ENCODE results near the gene INPP5B.
"Not testable (repeated sequence)": the region's sequence is repeated elsewhere in the genome, so short reads cannot be mapped to it uniquely, and the experiment has no call there.

Gene INPP5B

GRCh38 chr1:37915476-37916093 lies 31.3 kb downstream of the INPP5B start:
- DNase-seq (ENCODE audit: extremely low spot score, insufficient read length, low read depth) (no peak), FAIRE-seq (no peak)

- FAIRE-seq (no peak), DNase-seq (ENCODE audit: extremely low spot score, insufficient read length, low read depth) (no peak)
These were observed 32.0 kb downstream of the INPP5B start for GRCh38 chr1:37914719-37915475.

DNA sequence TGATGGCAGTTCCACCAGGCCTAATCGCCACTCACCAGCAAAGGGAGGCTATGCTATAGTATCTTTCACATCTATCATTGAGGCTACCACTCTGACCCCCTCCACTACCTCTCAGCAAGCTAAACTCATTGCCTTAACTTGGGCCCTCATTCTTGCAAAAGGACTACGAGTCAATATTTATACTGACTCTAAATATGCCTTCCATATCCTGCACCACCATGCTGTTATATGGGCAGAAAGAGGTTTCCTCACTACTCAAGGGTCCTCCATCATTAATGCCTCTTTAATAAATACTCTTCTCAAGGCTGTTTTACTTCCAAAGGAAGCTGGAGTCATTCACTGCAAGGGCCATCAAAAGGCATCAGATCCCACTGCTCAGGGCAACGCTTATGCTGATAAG lies 35.4 kb downstream of the INPP5B start:
- not testable (repeated sequence) for DNase-seq (ENCODE audit: extremely low spot score, insufficient read length, low read depth); FAIRE-seq

GRCh38 chr1:37910886-37911285 lies 36.0 kb downstream of the INPP5B start:
- not testable (repeated sequence) for DNase-seq (ENCODE audit: extremely low spot score, insufficient read length, low read depth); FAIRE-seq

GRCh38 chr1:37908531-37908930 lies 38.3 kb downstream of the INPP5B start:
- not testable (repeated sequence) for DNase-seq (ENCODE audit: extremely low spot score, insufficient read length, low read depth); FAIRE-seq

- FAIRE-seq; DNase-seq (ENCODE audit: extremely low spot score, insufficient read length, low read depth): not testable (repeated sequence)
These were observed 39.3 kb downstream of the INPP5B start for GRCh38 chr1:37907416-37908125.

DNA sequence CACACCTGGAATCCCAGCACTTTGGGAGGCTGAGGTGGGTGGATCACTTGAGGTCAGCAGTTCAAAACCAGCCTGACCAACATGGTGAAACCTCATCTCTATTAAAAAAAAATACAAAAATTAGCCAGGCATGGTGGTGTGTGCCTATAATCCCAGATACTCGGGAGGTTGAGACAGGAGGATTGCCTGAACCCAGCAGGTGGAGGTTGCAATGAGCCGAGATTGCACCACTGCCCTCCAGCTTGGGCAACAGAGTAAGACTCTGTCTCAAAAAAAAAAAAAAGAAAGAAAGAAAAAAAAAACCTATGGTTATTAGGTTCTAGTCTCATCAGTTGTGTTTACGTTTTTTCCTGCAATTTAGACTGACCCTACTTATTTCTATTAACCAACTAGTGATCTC lies 40.3 kb downstream of the INPP5B start:
- not testable (repeated sequence) for FAIRE-seq; DNase-seq (ENCODE audit: extremely low spot score, insufficient read length, low read depth)

- FAIRE-seq (no peak), DNase-seq (ENCODE audit: extremely low spot score, insufficient read length, low read depth) (no peak)
These were observed 41.1 kb downstream of the INPP5B start for GRCh38 chr1:37905727-37906126.

DNA sequence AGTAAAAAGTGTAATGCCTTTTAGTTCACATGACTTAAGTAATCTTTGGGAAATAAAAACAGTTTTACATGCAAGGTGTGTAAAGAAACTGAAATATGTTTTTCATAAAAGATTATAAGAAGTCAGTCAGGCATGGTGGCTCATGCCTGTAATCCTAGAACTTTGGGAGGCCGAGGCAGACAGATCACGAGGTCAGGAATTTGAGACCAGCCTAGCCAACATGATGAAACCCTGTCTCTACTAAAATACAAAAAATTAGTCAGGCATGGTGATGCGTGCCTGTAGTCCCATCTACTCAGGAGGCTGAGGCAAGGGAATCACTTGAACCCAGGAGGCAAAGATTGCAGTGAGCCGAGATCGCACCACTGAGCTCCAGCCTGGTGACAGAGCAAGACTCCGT lies 42.9 kb downstream of the INPP5B start:
- FAIRE-seq; DNase-seq (ENCODE audit: extremely low spot score, insufficient read length, low read depth): not testable (repeated sequence)

- DNase-seq (ENCODE audit: extremely low spot score, insufficient read length, low read depth) = no peak
- FAIRE-seq = no peak
These were observed 43.9 kb downstream of the INPP5B start for GRCh38 chr1:37902983-37903382.

DNA sequence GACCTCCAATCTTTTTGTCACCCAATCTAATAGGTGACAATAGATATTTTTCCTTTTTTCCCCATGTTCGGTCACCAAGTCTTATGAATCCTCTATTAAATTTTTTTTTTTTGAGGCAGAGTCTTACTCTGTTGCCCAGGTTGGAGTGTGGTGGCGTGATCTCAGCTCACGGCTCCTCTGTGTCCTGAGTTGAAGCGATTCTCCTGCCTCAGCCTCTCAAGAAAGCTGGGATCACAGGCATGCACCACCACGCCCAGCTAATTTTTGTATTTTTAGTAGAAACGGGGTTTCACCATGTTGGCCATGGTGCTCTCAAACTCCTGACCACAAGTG lies 45.0 kb downstream of the INPP5B start:
- DNase-seq (ENCODE audit: extremely low spot score, insufficient read length, low read depth) (no peak), FAIRE-seq (no peak)

DNA sequence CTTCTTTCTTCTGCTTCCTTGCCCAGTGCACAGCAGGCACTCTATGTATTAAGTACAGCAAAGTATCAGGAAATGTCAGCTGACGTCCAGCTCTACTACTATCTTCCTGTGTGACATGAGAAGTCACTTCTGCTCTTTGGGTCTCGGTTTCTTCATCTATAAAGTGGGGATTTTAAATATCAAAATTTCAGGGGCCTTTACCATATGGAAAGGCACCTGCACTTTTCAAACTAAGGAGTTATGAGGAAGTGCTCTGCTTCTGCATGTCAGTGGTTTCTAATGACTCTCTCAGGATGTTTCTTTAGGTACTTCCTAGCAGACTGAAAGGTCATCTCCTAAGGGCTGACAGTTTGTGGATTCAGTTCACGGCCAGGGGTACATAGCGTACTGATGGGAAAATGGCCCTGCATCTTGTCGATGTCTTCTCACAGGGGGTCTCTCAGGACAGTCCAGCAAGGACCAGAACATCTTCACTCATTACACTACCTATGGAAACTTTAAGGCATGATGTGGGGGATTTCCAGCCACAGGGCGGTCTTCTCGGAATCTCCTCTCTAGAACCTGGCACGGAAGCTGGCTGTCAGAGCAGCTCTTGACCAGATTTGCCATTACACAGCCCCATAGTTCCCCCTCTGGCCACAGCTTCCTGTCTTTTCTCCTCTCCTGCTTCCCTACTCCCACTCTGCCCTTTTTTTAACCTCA lies 45.5 kb downstream of the INPP5B start:
- peak; percentile 96 for FAIRE-seq
- DNase-seq (ENCODE audit: extremely low spot score, insufficient read length, low read depth) = peak; percentile 38

- DNase-seq (ENCODE audit: extremely low spot score, insufficient read length, low read depth); FAIRE-seq: not testable (repeated sequence)
These were observed 49.3 kb downstream of the INPP5B start for GRCh38 chr1:37897563-37897962.

GRCh38 chr1:37893673-37894072 lies 53.2 kb downstream of the INPP5B start:
- DNase-seq (ENCODE audit: extremely low spot score, insufficient read length, low read depth) = no peak
- FAIRE-seq = no peak

- DNase-seq (ENCODE audit: extremely low spot score, insufficient read length, low read depth) (no peak), FAIRE-seq (no peak)
These were observed 54.5 kb downstream of the INPP5B start for GRCh38 chr1:37892151-37893047.

DNA sequence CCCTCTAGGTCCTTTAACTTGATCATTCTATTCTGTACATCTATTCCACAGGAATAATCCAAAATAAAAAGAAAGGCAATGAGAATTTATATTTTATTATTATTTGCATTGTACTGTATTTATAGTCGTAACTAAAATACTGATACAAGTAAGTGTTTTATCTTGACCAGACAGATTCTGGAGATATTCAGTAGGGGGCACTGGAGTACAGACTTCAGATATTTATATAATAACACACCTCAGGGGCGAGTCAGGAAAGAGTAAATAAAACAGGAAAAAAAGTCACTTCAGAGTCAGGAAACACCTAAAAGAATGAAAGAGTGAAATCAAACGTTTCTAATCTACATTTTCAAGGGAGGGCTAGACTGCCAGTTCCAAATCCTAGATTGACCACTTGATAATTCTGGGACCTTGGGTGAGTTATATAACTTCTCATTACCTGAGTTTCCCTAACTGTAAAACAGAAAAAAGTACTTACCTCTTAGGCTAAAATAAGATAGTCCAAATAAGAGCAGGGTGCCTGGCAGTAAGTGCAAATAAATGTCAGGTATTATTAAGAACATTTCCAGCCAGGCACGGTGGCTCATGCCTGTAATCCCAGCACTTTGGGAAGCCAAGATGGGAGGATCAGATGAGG lies 56.4 kb downstream of the INPP5B start:
- peak; percentile 70 for FAIRE-seq

GRCh38 chr1:37888022-37888700 lies 58.7 kb downstream of the INPP5B start:
- FAIRE-seq (no peak), DNase-seq (ENCODE audit: extremely low spot score, insufficient read length, low read depth) (no peak)

More for the DNA sequence above, 56.4 kb downstream of the INPP5B start:
- DNase-seq (ENCODE audit: extremely low spot score, insufficient read length, low read depth) = no peak

DNA sequence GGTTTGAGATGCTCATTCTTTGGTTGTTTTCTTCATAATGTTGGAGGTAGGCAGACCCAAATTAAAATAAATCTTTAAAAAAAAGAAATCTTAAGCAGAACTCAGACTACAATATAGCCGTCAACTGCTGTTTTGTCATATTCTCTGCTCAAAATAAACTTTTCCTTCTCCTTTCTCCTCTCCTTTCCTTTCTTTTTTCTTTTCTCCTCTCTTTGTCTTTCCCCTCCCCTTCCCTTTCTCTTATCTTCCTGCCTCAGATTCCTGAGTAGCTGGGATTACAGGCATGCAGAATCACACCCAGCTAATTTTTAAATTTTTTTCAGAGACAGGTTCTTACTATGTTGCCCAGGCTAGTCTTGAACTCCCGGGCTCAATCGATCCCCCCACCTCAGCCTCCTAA lies 62.7 kb downstream of the INPP5B start:
- no peak for FAIRE-seq
- DNase-seq (ENCODE audit: extremely low spot score, insufficient read length, low read depth) = no peak

All from GM18507 (cell line).